K562 (cell line): ENCODE measurements around the gene GNAL. TPM values are rescaled to one million over a fixed set of nuclear protein-coding genes. Genes with fewer than 3 reads are reported as not detected.

ENCODE experiments used
- E2F8 ChIP-seq: fragments of 450-650 bp; IDR thresholded peaks from 2 replicates; pipeline ENCODE4 v1.7.1; 2018; ENCODE audit warnings: mild to moderate bottlenecking, low read depth; ENCODE audit not compliant: partially characterized antibody
- FOXJ2 ChIP-seq: fragments of 200-800 bp; sonication (Bioruptor generic); IDR thresholded peaks from 2 replicates; pipeline ENCODE4 v1.6.1; 2016; ENCODE audit warnings: missing genetic modification characterization, missing compliant biosample characterization
- HDAC1 ChIP-seq, 2 experiments: fragments of 450-650 bp; IDR thresholded peaks; 2 replicates each; pipeline ENCODE4 v1.6.1; 2016 to 2017; ENCODE audit warnings: inconsistent platforms in 1 of 2, mild to moderate bottlenecking in 1 of 2, moderate library complexity in 1 of 2
- U2AF1 ChIP-seq: fragments of 200-400 bp; formaldehyde crosslinking; optimal IDR thresholded peaks from 2 replicates; pipeline ENCODE3; 2017; ENCODE audit warnings: mild to moderate bottlenecking, low read depth, low read length, moderate library complexity
- ZFP30 ChIP-seq: fragments of 250-450 bp; sonication (Bioruptor Pico); IDR thresholded peaks from 2 replicates; pipeline ENCODE4 v1.8.0; 2022; ENCODE audit warnings: moderate library complexity, mild to moderate bottlenecking, inconsistent platforms, borderline replicate concordance
- ZNF253 ChIP-seq: fragments of 250-450 bp; sonication (Bioruptor Pico); conservative IDR thresholded peaks from 2 replicates; pipeline ENCODE4 v1.6.1; 2021; ENCODE audit warnings: mild to moderate bottlenecking
- polyA plus RNA-seq, 8 experiments: library from polyadenylated mRNA; depleted of rRNA in 4 of 8; stranded (reverse) in 5 of 8; unstranded in 3 of 8; fragments of >200 nt; fragmentation: Nextera tagmentation in 2 of 8; fragmentation: Illumina TruSeq in 1 of 8; extraction: Ambion mirVana in 2 of 8; extraction: Trizol in 1 of 8; gene quantifications; 2 replicates each; pipeline versions ENCODE4 v1.2.1 to v1.2.3, GENCODE V29; 2011 to 2014; ENCODE audit warnings: inconsistent platforms in 1 of 8, missing spikeins in 1 of 8
- total RNA-seq, 7 experiments: library from RNA; depleted of rRNA in 6 of 7; stranded (reverse); fragments of >200 nt in 6 of 7; fragmentation: Illumina TruSeq in 2 of 7; extraction: Trizol in 2 of 7; gene quantifications; 2 replicates each; pipeline versions ENCODE4 v1.2.1 to v1.2.3, GENCODE V29; 2011 to 2021; ENCODE audit warnings: low replicate concordance in 1 of 7
- TF ChIP-seq, protein P1 (sequence below), 2 experiments: fragments of 450-650 bp; formaldehyde crosslinking in 1 of 2; IDR thresholded peaks; 2 replicates each; pipeline versions ENCODE4 v1.4.0 to v1.6.1; 2014 to 2020; ENCODE audit warnings: mild to moderate bottlenecking in 2 of 2, borderline replicate concordance in 1 of 2, low read depth in 1 of 2
- TF ChIP-seq, protein P2 (sequence below): sonication (generic); formaldehyde crosslinking; IDR thresholded peaks from 2 replicates; pipeline ENCODE4 v1.8.0; 2022; ENCODE audit warnings: mild to moderate bottlenecking, missing genetic modification reagents, borderline replicate concordance
- TF ChIP-seq, protein P3 (sequence below): fragments of 450-650 bp; IDR thresholded peaks from 2 replicates; pipeline ENCODE4 v1.6.1; 2016

Gene GNAL
- total and polyA plus RNA-seq, 9 of the 15 experiments (the other 6 are each of a cell fraction or from before 2014, with no cell fraction given): under 0.01 to 0.10 (median 0.01) TPM; not detected in 5

- TF ChIP-seq, protein P1, sequence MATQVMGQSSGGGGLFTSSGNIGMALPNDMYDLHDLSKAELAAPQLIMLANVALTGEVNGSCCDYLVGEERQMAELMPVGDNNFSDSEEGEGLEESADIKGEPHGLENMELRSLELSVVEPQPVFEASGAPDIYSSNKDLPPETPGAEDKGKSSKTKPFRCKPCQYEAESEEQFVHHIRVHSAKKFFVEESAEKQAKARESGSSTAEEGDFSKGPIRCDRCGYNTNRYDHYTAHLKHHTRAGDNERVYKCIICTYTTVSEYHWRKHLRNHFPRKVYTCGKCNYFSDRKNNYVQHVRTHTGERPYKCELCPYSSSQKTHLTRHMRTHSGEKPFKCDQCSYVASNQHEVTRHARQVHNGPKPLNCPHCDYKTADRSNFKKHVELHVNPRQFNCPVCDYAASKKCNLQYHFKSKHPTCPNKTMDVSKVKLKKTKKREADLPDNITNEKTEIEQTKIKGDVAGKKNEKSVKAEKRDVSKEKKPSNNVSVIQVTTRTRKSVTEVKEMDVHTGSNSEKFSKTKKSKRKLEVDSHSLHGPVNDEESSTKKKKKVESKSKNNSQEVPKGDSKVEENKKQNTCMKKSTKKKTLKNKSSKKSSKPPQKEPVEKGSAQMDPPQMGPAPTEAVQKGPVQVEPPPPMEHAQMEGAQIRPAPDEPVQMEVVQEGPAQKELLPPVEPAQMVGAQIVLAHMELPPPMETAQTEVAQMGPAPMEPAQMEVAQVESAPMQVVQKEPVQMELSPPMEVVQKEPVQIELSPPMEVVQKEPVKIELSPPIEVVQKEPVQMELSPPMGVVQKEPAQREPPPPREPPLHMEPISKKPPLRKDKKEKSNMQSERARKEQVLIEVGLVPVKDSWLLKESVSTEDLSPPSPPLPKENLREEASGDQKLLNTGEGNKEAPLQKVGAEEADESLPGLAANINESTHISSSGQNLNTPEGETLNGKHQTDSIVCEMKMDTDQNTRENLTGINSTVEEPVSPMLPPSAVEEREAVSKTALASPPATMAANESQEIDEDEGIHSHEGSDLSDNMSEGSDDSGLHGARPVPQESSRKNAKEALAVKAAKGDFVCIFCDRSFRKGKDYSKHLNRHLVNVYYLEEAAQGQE (IDR thresholded peaks at IDR 0.05; ENCODE audit: borderline replicate concordance): peak; percentile 70
- TF ChIP-seq, protein P1 (CRISPR knock-in tag; IDR thresholded peaks at IDR 0.05; ENCODE audit: low read depth): no peak
- TF ChIP-seq FOXJ2 (tag) (no peak), E2F8 (peak; percentile 76), ZNF253 (no peak), HDAC1 (IDR thresholded peaks at IDR 0.05) (peak in 1 of 2 experiments; percentile 62; a peak in 2 of 4 replicates), ZFP30 (CRISPR knock-in tag) (no peak), U2AF1 (peak; percentile 81)
- TF ChIP-seq, protein P2, sequence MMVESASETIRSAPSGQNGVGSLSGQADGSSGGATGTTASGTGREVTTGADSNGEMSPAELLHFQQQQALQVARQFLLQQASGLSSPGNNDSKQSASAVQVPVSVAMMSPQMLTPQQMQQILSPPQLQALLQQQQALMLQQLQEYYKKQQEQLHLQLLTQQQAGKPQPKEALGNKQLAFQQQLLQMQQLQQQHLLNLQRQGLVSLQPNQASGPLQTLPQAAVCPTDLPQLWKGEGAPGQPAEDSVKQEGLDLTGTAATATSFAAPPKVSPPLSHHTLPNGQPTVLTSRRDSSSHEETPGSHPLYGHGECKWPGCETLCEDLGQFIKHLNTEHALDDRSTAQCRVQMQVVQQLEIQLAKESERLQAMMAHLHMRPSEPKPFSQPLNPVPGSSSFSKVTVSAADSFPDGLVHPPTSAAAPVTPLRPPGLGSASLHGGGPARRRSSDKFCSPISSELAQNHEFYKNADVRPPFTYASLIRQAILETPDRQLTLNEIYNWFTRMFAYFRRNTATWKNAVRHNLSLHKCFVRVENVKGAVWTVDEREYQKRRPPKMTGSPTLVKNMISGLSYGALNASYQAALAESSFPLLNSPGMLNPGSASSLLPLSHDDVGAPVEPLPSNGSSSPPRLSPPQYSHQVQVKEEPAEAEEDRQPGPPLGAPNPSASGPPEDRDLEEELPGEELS: no peak
- TF ChIP-seq, protein P3, sequence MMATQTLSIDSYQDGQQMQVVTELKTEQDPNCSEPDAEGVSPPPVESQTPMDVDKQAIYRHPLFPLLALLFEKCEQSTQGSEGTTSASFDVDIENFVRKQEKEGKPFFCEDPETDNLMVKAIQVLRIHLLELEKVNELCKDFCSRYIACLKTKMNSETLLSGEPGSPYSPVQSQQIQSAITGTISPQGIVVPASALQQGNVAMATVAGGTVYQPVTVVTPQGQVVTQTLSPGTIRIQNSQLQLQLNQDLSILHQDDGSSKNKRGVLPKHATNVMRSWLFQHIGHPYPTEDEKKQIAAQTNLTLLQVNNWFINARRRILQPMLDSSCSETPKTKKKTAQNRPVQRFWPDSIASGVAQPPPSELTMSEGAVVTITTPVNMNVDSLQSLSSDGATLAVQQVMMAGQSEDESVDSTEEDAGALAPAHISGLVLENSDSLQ: peak; percentile 60; the same call in 1 of the 2 replicates
These were observed 219.4 kb downstream of the GNAL start, which contains the start of gene MPPE1 (continued) for GRCh38 chr18:11908182-11909060.
